Brain microvascular endothelial cell (primary cell): ENCODE measurements around the gene TNRC6C.

Source experiments
- DNase-seq: peaks from one replicate; pipeline ENCODE4 v3.0.0-alpha.2; 2020
- H3K27ac ChIP-seq: fragments of 250-450 bp; sonication (Bioruptor Pico); 2 replicates; pipeline ENCODE4 v1.5.1; 2020; ENCODE audit warnings: mild to moderate bottlenecking, moderate library complexity
- H3K27me3 ChIP-seq: fragments of 250-450 bp; sonication (Bioruptor Pico); replicated peaks from 2 replicates; pipeline ENCODE4 v1.5.1; 2020; ENCODE audit warnings: mild to moderate bottlenecking
- H3K36me3 ChIP-seq: fragments of 250-450 bp; sonication (Bioruptor Pico); replicated peaks from 2 replicates; pipeline ENCODE4 v1.5.1; 2020; ENCODE audit warnings: mild to moderate bottlenecking
- H3K4me3 ChIP-seq: 2 replicates; pipeline ENCODE4 v1.5.1; 2011; ENCODE audit warnings: low read depth, mild to moderate bottlenecking, control low read depth, low read length, moderate library complexity
- CTCF ChIP-seq: IDR thresholded peaks from 2 replicates; pipeline ENCODE4 v1.5.1; 2011; ENCODE audit warnings: low read depth, mild to moderate bottlenecking, moderate library complexity, low read length, control low read depth, inconsistent platforms; ENCODE audit errors: missing control alignments
- in situ Hi-C: cut with HindIII; loops from 2 replicates; pipeline ENCODE4 v1.10.0; 2017; ENCODE audit warnings: low sequenced_read_pairs, low pct_ligation_motif_present

TNRC6C gene

GRCh38 chr17:78032166-78032565 is 73.7 kb downstream of the TNRC6C start:
- no peak for TF ChIP-seq CTCF
- Histone ChIP-seq H3K27ac (no peak overlapping the region), H3K27me3 (no peaks in the 10 kb centered on the region), H3K4me3 (no peak overlapping the region), H3K36me3 (no peaks in the 10 kb centered on the region)
- in situ Hi-C loops, result no loop called here
- DNase-seq, result peak; percentile 22

- Histone ChIP-seq H3K36me3 (no peaks in the 10 kb centered on the region), H3K27ac (no peak overlapping the region)
- peak; percentile 29 for DNase-seq
Measured at GRCh38 chr17:78034429-78035091, 76.1 kb downstream of the TNRC6C start.

GRCh38 chr17:78037280-78037679 is 78.8 kb downstream of the TNRC6C start:
- no peak for TF ChIP-seq CTCF
- no peak overlapping the region for H3K27ac ChIP-seq
- no peaks in the 10 kb centered on the region for H3K27me3 ChIP-seq
- DNase-seq, result no peak
- H3K36me3 ChIP-seq, result no peaks in the 10 kb centered on the region
- H3K4me3 ChIP-seq, result no peak overlapping the region
- in situ Hi-C loops, result no loop called here

More at GRCh38 chr17:78034429-78035091, 76.1 kb downstream of the TNRC6C start:
- Histone ChIP-seq H3K4me3 (no peak overlapping the region), H3K27me3 (no peaks in the 10 kb centered on the region)
- in situ Hi-C loops, result no loop called here
- no peak for TF ChIP-seq CTCF

DNA sequence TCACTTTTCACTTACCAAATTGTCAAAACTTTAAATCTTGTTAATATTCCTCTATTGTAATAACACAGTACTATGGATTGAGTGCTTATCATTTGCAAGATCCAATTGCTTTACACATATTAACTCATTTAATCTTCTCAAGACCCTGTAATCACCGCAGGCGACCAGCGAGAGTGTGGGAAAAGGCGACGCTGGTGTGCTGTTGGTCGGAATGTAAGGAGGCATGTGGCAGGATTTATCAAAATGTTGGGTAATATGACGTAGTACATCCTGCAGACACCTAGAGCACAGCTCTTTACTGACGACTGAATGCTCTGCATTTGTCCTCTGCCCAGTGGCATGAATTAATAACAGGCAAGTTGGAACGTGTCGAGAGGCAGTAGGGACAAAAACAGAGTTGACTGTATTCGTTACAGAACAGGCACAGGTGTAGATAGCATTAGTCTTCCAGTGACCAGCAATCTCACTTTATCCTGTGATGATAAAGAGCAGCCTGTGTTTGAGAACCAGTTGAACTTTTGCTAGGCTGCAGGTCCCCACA is 80.3 kb downstream of the TNRC6C start:
- in situ Hi-C loops, result no loop called here
- no peak for DNase-seq
- Histone ChIP-seq H3K36me3 (no peaks in the 10 kb centered on the region), H3K27me3 (no peaks in the 10 kb centered on the region), H3K4me3 (no peak overlapping the region), H3K27ac (no peak overlapping the region)
- no peak for TF ChIP-seq CTCF

- no peaks in the 10 kb centered on the region for H3K36me3 ChIP-seq
- no peaks in the 10 kb centered on the region for H3K27me3 ChIP-seq
- no peak for DNase-seq
- in situ Hi-C loops, result no loop called here
- TF ChIP-seq CTCF, result no peak
- no peak overlapping the region for H3K4me3 ChIP-seq
- H3K27ac ChIP-seq, result no peak overlapping the region
Measured at GRCh38 chr17:78039581-78039980, 81.1 kb downstream of the TNRC6C start.
